ENCODE measurements around the gene DNAJC3. TPM values are rescaled to one million over a fixed set of nuclear protein-coding genes. Genes with fewer than 3 reads are reported as not detected.
"Not testable (repeated sequence)": the region's sequence is repeated elsewhere in the genome, so short reads cannot be mapped to it uniquely, and the experiment has no call there.

DNAJC3 gene
- 84.6 and 93.1 TPM in 2 replicates for total RNA-seq

- peak; percentile 90 for DNase-seq (ENCODE audit: low read depth)
Observed at GRCh38 chr13:95676762-95677563, at the start of gene DNAJC3. DNAJC3 (plus strand) TSS chr13:95677139; CDS start chr13:95677256, 117 bp downstream.

- no peak for DNase-seq (ENCODE audit: low read depth)
Observed at GRCh38 chr13:95627590-95627989, 49.3 kb upstream of the DNAJC3 start.

- DNase-seq (ENCODE audit: low read depth), result no peak
Observed at GRCh38 chr13:95628488-95628887, 48.5 kb upstream of the DNAJC3 start.

GRCh38 chr13:95629071-95629470 lies 47.9 kb upstream of the DNAJC3 start:
- DNase-seq (ENCODE audit: low read depth), result no peak

GRCh38 chr13:95630593-95630992 lies 46.3 kb upstream of the DNAJC3 start:
- DNase-seq (ENCODE audit: low read depth), result no peak

- DNase-seq (ENCODE audit: low read depth), result no peak
Observed at GRCh38 chr13:95636853-95637252, 40.1 kb upstream of the DNAJC3 start.

- DNase-seq (ENCODE audit: low read depth), result peak; percentile 59
Observed at GRCh38 chr13:95641291-95642027, 35.5 kb upstream of the DNAJC3 start.

- DNase-seq (ENCODE audit: low read depth), result no peak
Observed at GRCh38 chr13:95642028-95642621, 34.8 kb upstream of the DNAJC3 start.

GRCh38 chr13:95642999-95643398 lies 33.9 kb upstream of the DNAJC3 start:
- DNase-seq (ENCODE audit: low read depth), result no peak

- peak; percentile 44 for DNase-seq (ENCODE audit: low read depth)
Observed at GRCh38 chr13:95643571-95643935, 33.4 kb upstream of the DNAJC3 start.

GRCh38 chr13:95643936-95644598 lies 32.9 kb upstream of the DNAJC3 start:
- DNase-seq (ENCODE audit: low read depth), result no peak

GRCh38 chr13:95644601-95645052 lies 32.3 kb upstream of the DNAJC3 start, which contains the start of gene DZIP1:
DZIP1 (minus strand) TSS chr13:95644706; CDS start chr13:95642029, 2,677 bp downstream.
- DNase-seq (ENCODE audit: low read depth), result peak; percentile 61

- no peak for DNase-seq (ENCODE audit: low read depth)
Observed at GRCh38 chr13:95647321-95647720, 29.6 kb upstream of the DNAJC3 start.

- no peak for DNase-seq (ENCODE audit: low read depth)
Observed at GRCh38 chr13:95650696-95651095, 26.2 kb upstream of the DNAJC3 start.

- no peak for DNase-seq (ENCODE audit: low read depth)
Observed at GRCh38 chr13:95652244-95652764, 24.6 kb upstream of the DNAJC3 start.

- DNase-seq (ENCODE audit: low read depth), result no peak
Observed at GRCh38 chr13:95652821-95653220, 24.1 kb upstream of the DNAJC3 start.

- DNase-seq (ENCODE audit: low read depth), result no peak
Observed at GRCh38 chr13:95656386-95657015, 20.4 kb upstream of the DNAJC3 start.

GRCh38 chr13:95659500-95659899 lies 17.4 kb upstream of the DNAJC3 start:
- DNase-seq (ENCODE audit: low read depth), result no peak

- peak; percentile 54 for DNase-seq (ENCODE audit: low read depth)
Observed at GRCh38 chr13:95660981-95661581, 15.9 kb upstream of the DNAJC3 start.

GRCh38 chr13:95667235-95667634 lies 9.7 kb upstream of the DNAJC3 start:
- DNase-seq (ENCODE audit: low read depth), result not testable (repeated sequence)

GRCh38 chr13:95671597-95671996 lies 5.3 kb upstream of the DNAJC3 start:
- no peak for DNase-seq (ENCODE audit: low read depth)

Data from renal cortical epithelial cell (primary cell).